NB4 (cell line): ENCODE measurements around the gene OPA3.

ENCODE experiments used
- MYC ChIP-seq: IDR thresholded peaks from 2 replicates; pipeline ENCODE4 v1.6.1; 2011; ENCODE audit warnings: low read depth, low read length
- TF ChIP-seq, protein P1 (sequence below): IDR thresholded peaks from one replicate; pipeline ENCODE4 v1.5.1; 2012; ENCODE audit warnings: low read depth, low read length

- peak; percentile 65 for TF ChIP-seq MYC
- TF ChIP-seq, protein P1, sequence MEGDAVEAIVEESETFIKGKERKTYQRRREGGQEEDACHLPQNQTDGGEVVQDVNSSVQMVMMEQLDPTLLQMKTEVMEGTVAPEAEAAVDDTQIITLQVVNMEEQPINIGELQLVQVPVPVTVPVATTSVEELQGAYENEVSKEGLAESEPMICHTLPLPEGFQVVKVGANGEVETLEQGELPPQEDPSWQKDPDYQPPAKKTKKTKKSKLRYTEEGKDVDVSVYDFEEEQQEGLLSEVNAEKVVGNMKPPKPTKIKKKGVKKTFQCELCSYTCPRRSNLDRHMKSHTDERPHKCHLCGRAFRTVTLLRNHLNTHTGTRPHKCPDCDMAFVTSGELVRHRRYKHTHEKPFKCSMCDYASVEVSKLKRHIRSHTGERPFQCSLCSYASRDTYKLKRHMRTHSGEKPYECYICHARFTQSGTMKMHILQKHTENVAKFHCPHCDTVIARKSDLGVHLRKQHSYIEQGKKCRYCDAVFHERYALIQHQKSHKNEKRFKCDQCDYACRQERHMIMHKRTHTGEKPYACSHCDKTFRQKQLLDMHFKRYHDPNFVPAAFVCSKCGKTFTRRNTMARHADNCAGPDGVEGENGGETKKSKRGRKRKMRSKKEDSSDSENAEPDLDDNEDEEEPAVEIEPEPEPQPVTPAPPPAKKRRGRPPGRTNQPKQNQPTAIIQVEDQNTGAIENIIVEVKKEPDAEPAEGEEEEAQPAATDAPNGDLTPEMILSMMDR, result peak; percentile 62
Observed at GRCh38 chr19:45523642-45524256, 60.9 kb downstream of the OPA3 start.
